H1 (cell line): Measurements from ENCODE around the gene GRXCR2. TPM values are rescaled to one million over a fixed set of nuclear protein-coding genes. Genes with fewer than 3 reads are reported as not detected.

Source experiments
- CBX5 ChIP-seq: fragments of 300-800, 300-1000 bp; sonication (generic); IDR thresholded peaks from 2 replicates; pipeline ENCODE4 v1.7.1; 2016; ENCODE audit warnings: antibody characterized with exemption, low read length, low read depth
- KDM1A ChIP-seq: fragments of 200-600, 300-600 bp; sonication (generic); IDR thresholded peaks from 2 replicates; pipeline ENCODE4 v1.7.1; 2016; ENCODE audit warnings: mild to moderate bottlenecking, low read length, borderline replicate concordance
- POLR2A ChIP-seq, 2 experiments: IDR thresholded peaks; 1 replicate in 1 of 2; 2 replicates in 1 of 2; pipeline ENCODE4 v1.6.1; 2011; ENCODE audit warnings: low read depth in 2 of 2, low read length in 2 of 2, mild to moderate bottlenecking in 2 of 2; ENCODE audit errors: control extremely low read depth in 1 of 2
- RNF2 ChIP-seq: fragments of 200-900, 300-1000 bp; sonication (generic); IDR thresholded peaks from 2 replicates; pipeline ENCODE4 v1.7.1; 2016; ENCODE audit warnings: borderline replicate concordance, low read depth, mild to moderate bottlenecking, antibody characterized with exemption, low read length; ENCODE audit not compliant: poor library complexity, severe bottlenecking; ENCODE audit errors: missing control alignments
- RXRA ChIP-seq: IDR thresholded peaks from 2 replicates; pipeline ENCODE4 v1.6.1; 2011; ENCODE audit warnings: low read depth, mild to moderate bottlenecking, low read length, moderate library complexity; ENCODE audit not compliant: insufficient read depth
- SIX5 ChIP-seq: IDR thresholded peaks from 2 replicates; pipeline ENCODE4 v1.6.1; 2011; ENCODE audit warnings: mild to moderate bottlenecking, low read depth, low read length
- USF2 ChIP-seq: IDR thresholded peaks from 2 replicates; pipeline ENCODE4 v1.6.1; 2011; ENCODE audit warnings: low read length, improper control_type of control experiment
- polyA plus RNA-seq, 7 experiments: library from polyadenylated mRNA; depleted of rRNA in 3 of 7; stranded (reverse) in 5 of 7; unstranded in 2 of 7; fragments of >200 nt in 5 of 7; fragments of 200-250 nt in 2 of 7; gene quantifications; 1 replicate in 5 of 7; 2 replicates in 1 of 7; 4 replicates in 1 of 7; pipeline versions ENCODE4 v1.2.1 to v1.2.3, GENCODE V29; 2011 to 2013; ENCODE audit warnings: missing spikeins in 2 of 7, mixed read lengths in 2 of 7
- total RNA-seq: library from RNA; stranded (reverse); fragmentation: NEBNext Ultra II Directional; extraction: Animal tissue kit (Norgen Biotek cat#: 25700); gene quantifications from 2 replicates; pipeline ENCODE4 v1.2.1, GENCODE V29; 2021

The GRXCR2 gene
- total and polyA plus RNA-seq, 2 of the 8 experiments (the other 6 are each of a cell fraction or from before 2014, with no cell fraction given) = not detected

- no peak for TF ChIP-seq RNF2
- no peak for TF ChIP-seq RXRA
- no peak for TF ChIP-seq KDM1A
- TF ChIP-seq SIX5 = no peak
- no peak for TF ChIP-seq POLR2A (IDR thresholded peaks at IDR 0.05; ENCODE audit: control extremely low read depth in 1 of 2, low read depth in 2 of 2, low read length in 2 of 2)
- TF ChIP-seq USF2 = no peak
- TF ChIP-seq CBX5 = no peak
- TF ChIP-seq, all 59 proteins: peak for 0
Observed at GRCh38 chr5:145904743-145905142, 31.9 kb upstream of the GRXCR2 start (continued).
